GM12892 (cell line): Measurements from ENCODE around the gene PSMD3.

Experiments used
- POLR2A ChIP-seq: IDR thresholded peaks from 2 replicates; pipeline ENCODE4 v1.6.1; 2011; ENCODE audit warnings: low read depth, low read length, control low read depth
- POLR2AphosphoS5 ChIP-seq: IDR thresholded peaks from 2 replicates; pipeline ENCODE4 v1.6.1; 2011; ENCODE audit warnings: low read depth, low read length, control low read depth

GRCh38 chr17:40028595-40028994, 48.0 kb downstream of the PSMD3 start:
- TF ChIP-seq POLR2A (no peak), POLR2AphosphoS5 (no peak)
